Measurements from ENCODE around the gene IFI44L. TPM values are rescaled to one million over a fixed set of nuclear protein-coding genes. Genes with fewer than 3 reads are reported as not detected.

Gene IFI44L
- total RNA-seq = 10 to 100 TPM in 1 of 3 donors, 1 to 10 TPM in 2; 1.8 to 10.8 (median 5.3) TPM
- long read RNA-seq, donor 1, full-length matches to known transcripts = 4 of 7 reads
- long read RNA-seq, donor 1, partial matches to known transcripts = 0 of 7 reads
- long read RNA-seq, donor 1, other reads (novel, unspliced or antisense) = 3 of 7 reads
- long read RNA-seq, donor 2, full-length matches to known transcripts = 2 of 3 reads
- long read RNA-seq, donor 2, partial matches to known transcripts = 0 of 3 reads
- long read RNA-seq, donor 2, other reads (novel, unspliced or antisense) = 1 of 3 reads

DNA sequence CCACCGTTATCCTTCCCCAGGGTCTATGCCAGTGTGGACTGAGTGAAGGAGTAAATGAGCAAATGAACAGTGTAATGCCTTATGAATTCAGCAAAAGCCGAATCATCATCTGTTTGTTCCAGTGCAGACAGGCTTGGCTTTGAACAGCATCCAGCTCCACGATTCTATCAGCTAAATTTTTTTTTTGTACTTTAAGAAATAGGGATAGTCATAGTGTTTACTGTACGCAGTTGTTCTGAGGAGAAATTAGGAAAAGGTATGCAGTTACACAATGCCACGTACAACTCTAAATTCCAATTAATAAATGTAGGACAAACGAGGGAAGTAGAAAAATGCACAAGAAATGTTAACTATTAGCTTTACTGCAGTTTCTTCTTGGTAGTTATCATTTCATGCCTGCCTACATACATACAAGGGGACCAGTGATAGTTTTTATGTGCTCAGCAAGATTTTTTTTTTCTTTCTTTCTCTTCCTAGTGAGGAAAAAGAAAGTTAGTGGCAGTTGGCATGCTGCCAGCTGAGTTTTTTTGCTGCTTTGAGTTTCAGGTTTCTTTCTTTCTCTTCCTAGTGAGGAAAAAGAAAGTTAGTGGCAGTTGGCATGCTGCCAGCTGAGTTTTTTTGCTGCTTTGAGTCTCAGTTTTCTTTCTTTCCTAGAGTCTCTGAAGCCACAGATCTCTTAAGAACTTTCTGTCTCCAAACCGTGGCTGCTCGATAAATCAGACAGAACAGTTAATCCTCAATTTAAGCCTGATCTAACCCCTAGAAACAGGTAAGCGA lies at the start of gene IFI44L:
Gene IFI44L, plus strand, starts transcription at position 646 of the 777 bp plus-strand sequence. CDS start 7,468 bp downstream, outside the sequence.
- DNase-seq (peak in 2 of 3 donors; percentile 29 to 44), ATAC-seq (peak; percentile 26)
- no peaks in the 10 kb centered on the region for H3K9me3 ChIP-seq
- no peaks in the 10 kb centered on the region for H3K4me1 ChIP-seq (ENCODE audit: low read depth)
- intact Hi-C loops (cut with DNase I, micrococcal nuclease) = no loop called here
- H3K36me3 ChIP-seq (ENCODE audit: low read depth) = no peaks in the 10 kb centered on the region
- no peak within 1 kb of the TSS for H3K4me3 ChIP-seq
- TF ChIP-seq, protein P1, sequence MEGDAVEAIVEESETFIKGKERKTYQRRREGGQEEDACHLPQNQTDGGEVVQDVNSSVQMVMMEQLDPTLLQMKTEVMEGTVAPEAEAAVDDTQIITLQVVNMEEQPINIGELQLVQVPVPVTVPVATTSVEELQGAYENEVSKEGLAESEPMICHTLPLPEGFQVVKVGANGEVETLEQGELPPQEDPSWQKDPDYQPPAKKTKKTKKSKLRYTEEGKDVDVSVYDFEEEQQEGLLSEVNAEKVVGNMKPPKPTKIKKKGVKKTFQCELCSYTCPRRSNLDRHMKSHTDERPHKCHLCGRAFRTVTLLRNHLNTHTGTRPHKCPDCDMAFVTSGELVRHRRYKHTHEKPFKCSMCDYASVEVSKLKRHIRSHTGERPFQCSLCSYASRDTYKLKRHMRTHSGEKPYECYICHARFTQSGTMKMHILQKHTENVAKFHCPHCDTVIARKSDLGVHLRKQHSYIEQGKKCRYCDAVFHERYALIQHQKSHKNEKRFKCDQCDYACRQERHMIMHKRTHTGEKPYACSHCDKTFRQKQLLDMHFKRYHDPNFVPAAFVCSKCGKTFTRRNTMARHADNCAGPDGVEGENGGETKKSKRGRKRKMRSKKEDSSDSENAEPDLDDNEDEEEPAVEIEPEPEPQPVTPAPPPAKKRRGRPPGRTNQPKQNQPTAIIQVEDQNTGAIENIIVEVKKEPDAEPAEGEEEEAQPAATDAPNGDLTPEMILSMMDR (IDR thresholded peaks at IDR 0.05) = no peak

DNA sequence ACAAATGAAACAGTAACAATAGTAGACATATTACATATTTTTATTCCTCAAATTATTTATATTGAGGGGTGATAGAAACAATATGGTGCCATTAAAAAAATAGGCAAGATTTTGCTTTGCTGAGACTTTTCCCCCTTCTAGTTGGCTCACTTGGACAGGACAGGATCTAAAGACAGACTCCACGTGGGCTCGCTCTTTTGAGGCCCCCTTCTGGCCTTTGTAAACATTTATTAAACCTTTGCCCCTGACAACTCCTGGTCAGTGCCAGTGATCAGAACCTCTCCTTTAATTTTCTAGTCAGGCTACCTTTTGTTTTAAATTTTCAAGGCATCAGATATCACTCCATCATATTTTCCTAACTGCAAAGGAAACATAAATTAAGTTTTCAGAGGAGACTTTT lies 49.7 kb upstream of the IFI44L start:
- DNase-seq (no peak), ATAC-seq (no peak)
- Histone ChIP-seq H3K36me3 (ENCODE audit: low read depth) (no peaks in the 10 kb centered on the region), H3K4me3 (no peak overlapping the region), H3K4me1 (ENCODE audit: low read depth) (no peaks in the 10 kb centered on the region), H3K9me3 (no peaks in the 10 kb centered on the region)
- TF ChIP-seq, protein P1 (IDR thresholded peaks at IDR 0.05) = no peak
- intact Hi-C loops (cut with DNase I, micrococcal nuclease) = no loop called here

DNA sequence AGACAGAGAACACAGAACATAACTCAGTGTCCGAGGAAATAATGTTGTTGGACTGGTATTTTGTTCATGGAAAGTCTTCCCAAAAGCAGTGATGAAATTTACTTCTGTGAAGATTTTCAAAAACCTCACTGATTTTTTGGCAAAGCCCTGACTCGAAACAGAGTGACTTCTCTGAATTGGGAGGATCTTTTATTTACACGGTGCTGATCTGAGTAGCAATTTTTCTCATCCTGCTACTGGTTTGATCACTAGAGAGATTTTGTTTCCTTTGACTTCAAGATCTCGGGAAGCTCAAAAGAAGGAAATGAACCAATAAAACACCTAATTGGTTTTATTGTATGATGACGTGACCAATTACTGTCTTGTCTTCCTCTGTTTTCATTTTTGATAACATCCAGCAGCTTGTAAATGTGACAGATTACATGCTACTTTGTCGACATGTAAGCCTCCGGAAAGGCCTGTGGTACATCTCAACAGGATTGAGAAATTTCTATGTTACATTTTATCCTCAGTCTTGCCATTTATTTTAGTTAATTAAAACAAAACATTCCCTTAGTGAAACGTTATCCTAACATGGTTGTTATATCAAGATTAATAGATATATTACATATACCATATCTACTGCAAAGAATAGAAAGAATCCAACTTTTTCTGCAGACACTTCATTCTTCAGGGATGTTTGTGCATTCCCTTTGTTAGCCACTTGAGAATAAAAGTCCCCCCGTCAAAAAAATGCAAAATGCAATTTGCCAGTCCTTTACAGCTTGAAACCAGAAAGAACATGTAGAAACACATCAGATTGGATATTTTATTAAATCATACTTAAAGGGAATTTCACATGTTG lies 42.8 kb upstream of the IFI44L start:
- intact Hi-C loops (cut with DNase I, micrococcal nuclease) = no loop called here
- ATAC-seq (no peak), DNase-seq (no peak)
- Histone ChIP-seq H3K4me3 (no peak overlapping the region), H3K4me1 (ENCODE audit: low read depth) (no peaks in the 10 kb centered on the region), H3K9me3 (no peaks in the 10 kb centered on the region), H3K36me3 (ENCODE audit: low read depth) (no peaks in the 10 kb centered on the region)
- TF ChIP-seq, protein P1 (IDR thresholded peaks at IDR 0.05) = no peak

DNA sequence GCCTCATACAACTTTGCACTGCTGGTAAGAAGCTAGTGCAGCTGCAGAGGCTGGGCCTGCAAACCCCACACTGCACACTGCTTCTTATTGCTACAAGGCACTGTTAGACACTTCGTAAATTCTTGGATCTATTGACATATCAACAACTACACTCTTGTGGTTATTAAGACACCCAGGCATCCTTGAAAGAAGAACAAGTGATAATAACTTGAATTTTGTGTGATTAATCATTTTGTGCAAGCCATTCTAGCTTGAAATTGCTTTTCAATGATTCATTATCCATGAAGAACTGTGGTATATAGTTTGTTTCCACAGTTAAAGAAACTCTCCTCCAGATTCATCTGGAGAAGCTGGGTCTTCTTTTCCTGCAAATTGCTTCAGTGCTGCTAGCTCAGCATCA lies 33.7 kb upstream of the IFI44L start:
- Histone ChIP-seq H3K36me3 (ENCODE audit: low read depth) (no peaks in the 10 kb centered on the region), H3K4me1 (ENCODE audit: low read depth) (no peaks in the 10 kb centered on the region), H3K4me3 (no peak overlapping the region), H3K9me3 (no peaks in the 10 kb centered on the region)
- intact Hi-C loops (cut with DNase I, micrococcal nuclease) = no loop called here
- no peak for ATAC-seq
- no peak for DNase-seq
- TF ChIP-seq, protein P1 (IDR thresholded peaks at IDR 0.05) = no peak

DNA sequence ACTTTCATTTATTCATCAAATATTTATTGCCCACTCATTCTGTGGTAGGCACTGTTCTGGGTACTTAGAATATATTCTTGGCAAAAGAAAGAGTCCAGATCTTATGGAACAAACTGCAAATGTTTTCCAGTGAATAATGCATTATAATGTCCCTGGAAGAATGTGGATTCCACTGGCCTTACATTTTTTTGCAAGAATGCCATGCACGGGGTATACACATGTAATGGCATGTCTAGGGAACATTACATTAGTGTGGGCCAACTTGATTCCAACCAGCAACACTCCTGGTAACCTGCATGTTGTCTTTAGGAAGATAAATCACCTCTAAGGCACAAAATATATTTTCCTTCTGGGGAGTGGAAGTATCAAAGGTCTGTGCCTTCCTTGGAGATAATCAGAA lies 33.0 kb upstream of the IFI44L start:
- TF ChIP-seq, protein P1 (IDR thresholded peaks at IDR 0.05) = no peak
- intact Hi-C loops (cut with DNase I, micrococcal nuclease) = no loop called here
- Histone ChIP-seq H3K4me1 (ENCODE audit: low read depth) (no peaks in the 10 kb centered on the region), H3K9me3 (no peaks in the 10 kb centered on the region), H3K4me3 (no peak overlapping the region), H3K36me3 (ENCODE audit: low read depth) (no peaks in the 10 kb centered on the region)
- DNase-seq = no peak
- ATAC-seq = no peak
